GM23248 (cell line): ENCODE measurements around the gene EDC3. TPM values are rescaled to one million over a fixed set of nuclear protein-coding genes. Genes with fewer than 3 reads are reported as not detected.

Experiments used
- DNase-seq: peaks from one replicate; pipeline ENCODE4 v3.0.0-alpha.2; 2015
- H2AFZ ChIP-seq: fragments of 200-600 bp; sonication (generic); 2 replicates; pipeline ENCODE4 v1.6.1; 2016; ENCODE audit warnings: antibody characterized with exemption
- H3F3A ChIP-seq: fragments of 200-600 bp; sonication (generic); 2 replicates; pipeline ENCODE4 v1.6.1; 2016; ENCODE audit warnings: mild to moderate bottlenecking, antibody characterized with exemption, mixed run types; ENCODE audit not compliant: insufficient read depth
- H3K27ac ChIP-seq: fragments of 200-600 bp; sonication (generic); 2 replicates; pipeline ENCODE4 v1.5.1; 2016; ENCODE audit warnings: mild to moderate bottlenecking
- H3K27me3 ChIP-seq: fragments of 200-600 bp; sonication (generic); replicated peaks from 2 replicates; pipeline ENCODE4 v1.6.1; 2016; ENCODE audit warnings: mild to moderate bottlenecking; ENCODE audit not compliant: insufficient read depth
- H3K36me3 ChIP-seq: fragments of 200-600 bp; sonication (generic); 2 replicates; pipeline ENCODE4 v1.6.1; 2016; ENCODE audit warnings: low read depth, mild to moderate bottlenecking
- H3K4me1 ChIP-seq: fragments of 200-600 bp; sonication (generic); 2 replicates; pipeline ENCODE4 v1.6.1; 2016; ENCODE audit warnings: mild to moderate bottlenecking; ENCODE audit not compliant: insufficient read depth
- H3K4me2 ChIP-seq: fragments of 200-600 bp; sonication (generic); one replicate; pipeline ENCODE4 v1.6.1; 2016; ENCODE audit warnings: mild to moderate bottlenecking; ENCODE audit not compliant: unreplicated experiment
- H3K4me3 ChIP-seq: fragments of 200-600 bp; sonication (generic); 2 replicates; pipeline ENCODE4 v1.5.1; 2016; ENCODE audit warnings: mild to moderate bottlenecking
- H3K79me2 ChIP-seq: fragments of 200-600 bp; sonication (generic); 2 replicates; pipeline ENCODE4 v1.6.1; 2016; ENCODE audit warnings: mild to moderate bottlenecking; ENCODE audit not compliant: insufficient read depth
- H3K9ac ChIP-seq: fragments of 200-600 bp; sonication (generic); 2 replicates; pipeline ENCODE4 v1.6.1; 2016; ENCODE audit warnings: mild to moderate bottlenecking
- H3K9me2 ChIP-seq: fragments of 200-600 bp; sonication (generic); 2 replicates; pipeline ENCODE4 v1.6.1; 2016; ENCODE audit warnings: mixed run types, mild to moderate bottlenecking, moderate library complexity; ENCODE audit not compliant: insufficient read depth
- H3K9me3 ChIP-seq: fragments of 200-600 bp; sonication (generic); one replicate; pipeline ENCODE4 v1.6.1; 2017; ENCODE audit warnings: low read depth
- H4K20me1 ChIP-seq: fragments of 200-600 bp; sonication (generic); 2 replicates; pipeline ENCODE4 v1.6.0; 2016; ENCODE audit not compliant: insufficient read depth
- EZH2 ChIP-seq: fragments of 200-600 bp; sonication (generic); IDR thresholded peaks from 2 replicates; pipeline ENCODE4 v1.6.1; 2018; ENCODE audit warnings: antibody characterized with exemption, mild to moderate bottlenecking; ENCODE audit not compliant: insufficient read depth, poor library complexity, severe bottlenecking
- EZH2phosphoT487 ChIP-seq: fragments of 200-600 bp; sonication (generic); IDR thresholded peaks from 2 replicates; pipeline ENCODE4 v1.6.1; 2018; ENCODE audit warnings: antibody characterized with exemption, moderate library complexity, mild to moderate bottlenecking, low read depth; ENCODE audit not compliant: insufficient read depth
- WGBS, 2 experiments: methylation state at CpG; one replicate each; pipeline ENCODE4 v1.1.6; 2015 to 2017; ENCODE audit warnings: low lambda C conversion rate in 2 of 2, low coverage in 1 of 2; ENCODE audit errors: missing lambda C conversion rate in 2 of 2; 5-methylcytosine and 5-hydroxymethylcytosine counted together
- in situ Hi-C: fragments of 300-500 bp; cut with MboI; formaldehyde crosslinking; loops from 2 replicates; pipeline ENCODE4 v1.15.0; 2020
- polyA plus RNA-seq: library from polyadenylated mRNA; unstranded; fragments of >200 nt; fragmentation: Nextera tagmentation; extraction: Ambion mirVana; gene quantifications from 2 replicates; pipeline ENCODE4 v1.2.1, GENCODE V29; 2016
- total RNA-seq: library from RNA; depleted of rRNA; stranded (reverse); fragments of >200 nt; shearing (Covaris generic); gene quantifications from 2 replicates; pipeline ENCODE4 v1.2.3, GENCODE V29; 2014

EDC3 gene
- total and polyA plus RNA-seq, 2 experiments from 2014 or later: 13.9 to 21.8 TPM

- Histone ChIP-seq H3K4me1 (no peaks in the 10 kb centered on the region), H3F3A (no peaks in the 10 kb centered on the region), H3K9ac (no peak overlapping the region), H3K9me2 (no peaks in the 10 kb centered on the region), H3K27me3 (no peaks in the 10 kb centered on the region), H3K36me3 (peaks cover 15% of the 10 kb centered on the region; the same call in 1 of the 2 replicates), H3K4me3 (no peak overlapping the region), H3K4me2 (no peak overlapping the region), H4K20me1 (0 out of 2 replicates have a peak, but pooled peaks cover 5% of the 10 kb centered on the region), H2AFZ (no peak overlapping the region), H3K9me3 (no peaks in the 10 kb centered on the region), H3K27ac (no peak overlapping the region), H3K79me2 (peaks cover 99% of the 10 kb centered on the region)
- in situ Hi-C loops: no loop called here
- no peak for DNase-seq
- no peak for TF ChIP-seq EZH2
- TF ChIP-seq EZH2phosphoT487: no peak
- WGBS, 2 experiments: 95 to 98% methylated on average over 3 of the region's 3 CpGs
These were observed 12.9 kb downstream of the EDC3 start for GRCh38 chr15:74682954-74683353.

GRCh38 chr15:74680456-74680855 is 15.4 kb downstream of the EDC3 start:
- TF ChIP-seq EZH2 (no peak), EZH2phosphoT487 (no peak)
- Histone ChIP-seq H3K79me2 (peaks cover 100% of the 10 kb centered on the region), H4K20me1 (peaks cover 5% of the 10 kb centered on the region; the same call in 1 of the 2 replicates)

GRCh38 chr15:74676801-74677200 is 19.0 kb downstream of the EDC3 start:
- H3K4me3 ChIP-seq: no peak overlapping the region
- DNase-seq: no peak
- H3K36me3 ChIP-seq: peaks cover 11% of the 10 kb centered on the region; the same call in 1 of the 2 replicates
- no peak overlapping the region for H2AFZ ChIP-seq
- H3K27me3 ChIP-seq: no peaks in the 10 kb centered on the region
- H4K20me1 ChIP-seq: peaks cover 5% of the 10 kb centered on the region; the same call in 1 of the 2 replicates
- H3K9me3 ChIP-seq: no peaks in the 10 kb centered on the region
- in situ Hi-C loops: no loop called here
- H3F3A ChIP-seq: no peaks in the 10 kb centered on the region
- no peak for TF ChIP-seq EZH2phosphoT487
- TF ChIP-seq EZH2: no peak
- no peak overlapping the region for H3K27ac ChIP-seq
- H3K9me2 ChIP-seq: no peaks in the 10 kb centered on the region
- no peak overlapping the region for H3K4me2 ChIP-seq
- WGBS, 2 experiments: 91 to 94% methylated on average over 7 of the region's 7 CpGs
- H3K9ac ChIP-seq: no peak overlapping the region
- H3K4me1 ChIP-seq: no peaks in the 10 kb centered on the region
- H3K79me2 ChIP-seq: peaks cover 80% of the 10 kb centered on the region

More at GRCh38 chr15:74680456-74680855, 15.4 kb downstream of the EDC3 start:
- no peaks in the 10 kb centered on the region for H3K27me3 ChIP-seq
- H3K4me1 ChIP-seq: no peaks in the 10 kb centered on the region
- H3K4me3 ChIP-seq: no peak overlapping the region
- peaks cover 10% of the 10 kb centered on the region; the same call in 1 of the 2 replicates for H3K36me3 ChIP-seq
- no peaks in the 10 kb centered on the region for H3K9me3 ChIP-seq
- no peak overlapping the region for H3K9ac ChIP-seq
- in situ Hi-C loops: no loop called here
- no peak overlapping the region for H3K4me2 ChIP-seq
- H3K27ac ChIP-seq: no peak overlapping the region
- no peaks in the 10 kb centered on the region for H3F3A ChIP-seq
- WGBS, 2 experiments: 95 to 100% methylated on average over 2 of the region's 2 CpGs
- no peaks in the 10 kb centered on the region for H3K9me2 ChIP-seq
- H2AFZ ChIP-seq: no peak overlapping the region
- no peak for DNase-seq

- in situ Hi-C loops: no loop called here
- H3K36me3 ChIP-seq: peaks cover 20% of the 10 kb centered on the region
- no peak overlapping the region for H3K4me3 ChIP-seq
- H3K9ac ChIP-seq: no peak overlapping the region
- H3K79me2 ChIP-seq: peaks cover 60% of the 10 kb centered on the region
- H3K4me2 ChIP-seq: no peak overlapping the region
- DNase-seq: no peak
- TF ChIP-seq EZH2phosphoT487: no peak
- TF ChIP-seq EZH2: no peak
- no peaks in the 10 kb centered on the region for H3K4me1 ChIP-seq
- 81 to 89% methylated on average over 3 of the region's 3 CpGs for WGBS, 2 experiments
- no peaks in the 10 kb centered on the region for H3K9me2 ChIP-seq
- no peaks in the 10 kb centered on the region for H3K9me3 ChIP-seq
- H2AFZ ChIP-seq: no peak overlapping the region
- H3K27me3 ChIP-seq: no peaks in the 10 kb centered on the region
- H3F3A ChIP-seq: no peaks in the 10 kb centered on the region
- H4K20me1 ChIP-seq: peaks cover 2% of the 10 kb centered on the region; the same call in 1 of the 2 replicates
- no peak overlapping the region for H3K27ac ChIP-seq
These were observed 21.7 kb downstream of the EDC3 start for GRCh38 chr15:74674161-74674560.

DNA sequence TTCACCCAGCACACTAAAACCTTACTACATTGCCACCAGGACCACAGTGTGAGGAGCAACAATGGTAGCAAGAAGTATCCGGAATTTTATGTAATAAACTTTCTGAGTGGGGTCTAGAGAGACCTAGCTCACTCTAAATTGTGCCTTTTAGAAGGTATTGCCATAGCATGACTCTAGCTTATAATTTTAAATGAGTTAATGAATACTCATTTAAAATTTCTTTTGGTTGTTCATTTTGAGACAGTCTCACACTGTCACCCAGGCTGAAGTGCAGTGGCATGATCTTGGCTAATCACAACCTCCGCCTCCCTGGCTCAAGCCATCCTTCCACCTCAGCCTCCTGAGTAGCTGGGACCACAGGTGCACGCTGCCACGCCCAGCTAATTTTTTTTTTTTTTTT is 26.2 kb downstream of the EDC3 start:
- Histone ChIP-seq H4K20me1 (no peaks in the 10 kb centered on the region), H3K27me3 (no peaks in the 10 kb centered on the region), H3K36me3 (peaks cover 20% of the 10 kb centered on the region), H3K9me3 (no peaks in the 10 kb centered on the region), H3K4me2 (no peak overlapping the region), H3K9ac (no peak overlapping the region), H3K9me2 (no peaks in the 10 kb centered on the region), H3K27ac (no peak overlapping the region), H3K79me2 (peaks cover 49% of the 10 kb centered on the region), H3K4me3 (no peak overlapping the region), H3F3A (peaks cover 3% of the 10 kb centered on the region; the same call in 1 of the 2 replicates), H3K4me1 (peaks cover under 1% of the 10 kb centered on the region; the same call in 1 of the 2 replicates), H2AFZ (no peak overlapping the region)
- TF ChIP-seq EZH2phosphoT487 (no peak), EZH2 (no peak)
- no peak for DNase-seq
- 96 to 98% methylated on average over 4 of the region's 4 CpGs for WGBS, 2 experiments
- in situ Hi-C loops: no loop called here
